Epithelial cell of proximal tubule (primary cell): ENCODE results near the gene SPEF1. TPM values are rescaled to one million over a fixed set of nuclear protein-coding genes. Genes with fewer than 3 reads are reported as not detected.
A peak's percentile ranks its signal among the peaks of the same experiment; 100 is the strongest.
"Not testable (repeated sequence)": the region's sequence is repeated elsewhere in the genome, so short reads cannot be mapped to it uniquely, and the experiment has no call there.

Source experiments
- DNase-seq: peaks from one replicate; pipeline ENCODE4 v3.0.0-alpha.2; 2011; ENCODE audit warnings: low read depth
- H3K4me3 ChIP-seq: 2 replicates; pipeline ENCODE4 v1.5.1; 2011; ENCODE audit warnings: low read depth, mild to moderate bottlenecking, low read length
- CTCF ChIP-seq: conservative IDR thresholded peaks from 2 replicates; pipeline ENCODE4 v1.5.1; 2012; ENCODE audit warnings: low read depth, mild to moderate bottlenecking, low read length
- total RNA-seq: library from RNA; depleted of rRNA; stranded (reverse); fragments of >200 nt; gene quantifications from 2 replicates; pipeline ENCODE4 v1.2.3, GENCODE V29; 2015

Gene SPEF1
- total RNA-seq, 1 donor from 2014 or later, result 0.92 TPM

DNA sequence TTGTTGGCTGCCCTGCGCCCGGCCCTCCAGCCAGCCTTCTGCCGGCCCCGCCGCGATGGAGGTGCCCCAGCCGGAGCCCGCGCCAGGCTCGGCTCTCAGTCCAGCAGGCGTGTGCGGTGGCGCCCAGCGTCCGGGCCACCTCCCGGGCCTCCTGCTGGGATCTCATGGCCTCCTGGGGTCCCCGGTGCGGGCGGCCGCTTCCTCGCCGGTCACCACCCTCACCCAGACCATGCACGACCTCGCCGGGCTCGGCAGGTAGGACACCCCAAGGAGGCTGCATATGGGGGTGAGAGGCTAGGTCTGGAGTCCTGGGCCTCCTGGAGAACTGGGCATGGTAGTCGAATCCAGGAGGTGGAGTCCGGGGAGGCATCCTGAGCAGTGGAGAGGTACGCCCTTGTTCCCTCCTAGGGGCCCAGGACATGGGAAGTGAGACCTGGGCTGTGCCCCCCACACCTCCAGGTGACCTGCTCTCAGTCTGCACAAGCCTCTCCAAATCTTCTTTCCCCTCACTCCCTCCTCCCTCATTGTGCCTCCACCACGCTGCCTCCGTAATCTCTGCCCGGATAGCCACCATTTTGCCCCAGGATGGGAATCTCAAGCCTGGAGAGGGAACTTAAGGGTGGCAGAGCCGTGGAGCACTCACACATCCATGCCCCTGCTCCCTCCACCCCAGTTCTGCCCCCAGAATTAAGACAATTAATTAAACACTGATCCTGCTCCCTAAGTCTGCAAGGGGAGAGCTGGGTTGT, 15.4 kb upstream of the SPEF1 start:
- no peak for DNase-seq
- no peak for TF ChIP-seq CTCF
- H3K4me3 ChIP-seq, result peak overlapping the region; percentile 82

DNA sequence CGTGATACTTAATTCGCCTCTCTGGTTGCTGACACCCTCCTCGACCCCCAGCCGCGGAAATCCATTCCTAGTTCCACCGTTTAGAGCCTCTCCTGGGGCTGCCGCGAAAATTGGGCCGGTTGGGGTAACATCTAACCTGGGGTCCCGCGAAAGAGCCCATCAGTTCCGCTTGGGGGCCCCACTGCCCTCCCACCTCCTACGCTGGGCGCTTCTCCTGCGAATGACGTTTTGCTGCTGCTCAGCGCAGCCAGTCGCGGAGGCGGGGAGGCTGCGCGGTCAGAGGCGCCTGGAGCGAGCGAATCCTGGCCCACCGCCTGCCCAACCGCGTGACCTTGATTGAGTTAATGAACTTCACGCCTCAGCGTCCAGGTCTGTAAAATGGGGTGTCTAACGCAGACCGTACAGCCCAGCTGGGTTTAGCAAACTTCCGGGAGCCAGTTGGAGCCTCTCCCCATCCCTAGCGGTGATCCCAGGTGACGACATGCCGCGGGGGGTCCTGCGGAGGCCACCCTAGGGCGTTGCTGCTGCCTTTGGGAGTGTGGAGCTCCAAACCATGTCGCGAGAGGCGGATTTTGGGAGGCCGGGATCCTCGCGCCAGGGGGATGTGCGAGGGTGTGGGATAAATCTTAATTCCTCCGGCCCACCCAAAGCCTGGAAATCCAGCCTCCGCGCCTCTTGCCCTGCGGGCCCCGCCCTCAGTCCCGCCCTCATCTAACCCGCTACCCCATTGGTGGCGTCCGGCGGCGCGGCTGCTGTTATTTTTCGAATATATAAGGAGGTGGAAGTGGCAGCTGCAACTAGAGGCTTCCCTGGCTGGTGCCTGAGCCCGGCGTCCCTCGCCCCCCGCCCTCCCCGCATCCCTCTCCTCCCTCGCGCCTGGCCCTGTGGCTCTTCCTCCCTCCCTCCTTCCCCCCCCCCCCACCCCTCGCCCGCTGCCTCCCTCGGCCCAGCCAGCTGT, 14.5 kb upstream of the SPEF1 start, which contains the start of gene CDC25B:
Gene CDC25B, plus strand, starts transcription at position 800 of the 958 bp plus-strand sequence. CDS start 222 bp downstream, outside the sequence.
- TF ChIP-seq CTCF, result peak; percentile 42
- DNase-seq, result no peak
- peak within 1 kb of the TSS; percentile 82 for H3K4me3 ChIP-seq

DNA sequence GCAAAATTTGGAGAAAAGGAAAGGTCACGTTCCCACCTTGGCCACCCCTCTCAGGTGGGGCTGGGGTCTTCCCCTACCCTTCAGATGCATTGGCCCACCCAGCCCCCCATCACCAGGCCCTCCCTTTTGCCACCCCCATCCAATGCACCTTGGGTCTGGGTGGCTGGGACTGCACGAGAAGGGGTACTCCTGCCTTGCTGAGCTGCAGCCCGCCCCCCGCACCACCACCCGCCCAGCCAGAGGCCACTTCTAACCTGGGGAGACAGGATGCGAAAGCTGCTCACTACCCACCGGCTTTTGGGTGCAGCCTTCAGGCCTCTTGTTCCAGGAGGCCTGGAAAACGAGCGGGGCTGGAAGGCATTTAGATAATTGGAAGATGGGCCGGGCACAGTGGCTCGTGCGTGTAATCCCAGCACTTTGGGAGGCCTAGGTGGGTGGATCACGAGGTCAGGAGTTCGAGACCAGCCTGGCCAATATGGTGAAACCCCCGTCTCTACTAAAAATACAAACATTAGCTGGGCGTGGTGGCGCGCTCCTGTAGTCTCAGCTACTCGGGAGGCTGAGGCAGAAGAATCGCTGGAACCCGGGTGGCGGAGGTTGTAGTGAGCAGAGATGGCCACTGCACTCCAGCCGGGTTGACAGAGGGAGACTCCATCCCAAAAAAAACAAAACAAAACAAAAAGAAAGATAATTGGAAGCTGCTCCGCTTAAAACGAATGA, 13.6 kb upstream of the SPEF1 start:
- no peak for DNase-seq
- no peak overlapping the region for H3K4me3 ChIP-seq
- no peak for TF ChIP-seq CTCF

- not testable (repeated sequence) for DNase-seq, H3K4me3 ChIP-seq
Observed at GRCh38 chr20:3794168-3794567, 12.9 kb upstream of the SPEF1 start.

- DNase-seq, H3K4me3 ChIP-seq: not testable (repeated sequence)
Observed at GRCh38 chr20:3789201-3789600, 8.0 kb upstream of the SPEF1 start.

- DNase-seq, result no peak
- H3K4me3 ChIP-seq, result no peak overlapping the region
- TF ChIP-seq CTCF, result no peak
Observed at GRCh38 chr20:3788685-3789155, 7.5 kb upstream of the SPEF1 start.

DNA sequence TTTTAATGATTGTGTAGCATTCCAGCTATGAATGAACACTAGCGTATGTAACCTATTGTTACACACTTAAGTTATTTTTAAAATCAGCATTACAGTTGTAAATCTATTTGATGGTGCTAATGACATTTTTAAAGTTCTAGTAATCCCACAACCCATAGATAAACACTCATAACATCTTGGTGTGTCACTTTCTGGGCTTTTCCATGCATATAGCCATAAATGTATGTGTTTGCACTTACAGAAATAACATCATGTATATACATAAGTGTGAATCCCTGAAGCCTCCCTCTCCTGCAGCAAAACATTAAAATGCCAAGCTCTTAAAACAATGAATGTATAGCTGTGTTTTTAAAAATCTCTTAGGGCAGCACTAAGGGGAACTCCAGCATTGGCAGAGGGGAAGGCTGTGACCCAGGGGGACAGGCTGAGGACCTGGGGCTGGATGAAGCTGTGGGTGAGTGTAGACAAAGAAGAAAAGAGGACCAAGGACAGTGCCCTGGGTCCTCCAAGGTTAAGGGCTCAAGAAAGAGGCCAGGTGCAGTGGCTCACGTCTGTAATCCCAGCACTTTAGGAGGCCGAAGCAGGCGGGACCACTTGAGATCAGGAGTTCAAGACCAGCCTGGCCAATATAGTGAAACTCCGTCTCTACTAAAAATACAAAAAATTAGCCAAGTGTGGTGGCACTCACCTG, 6.2 kb upstream of the SPEF1 start:
- H3K4me3 ChIP-seq, result peak overlapping the region; percentile 46
- TF ChIP-seq CTCF, result no peak
- no peak for DNase-seq
